ENCODE data around the gene BAIAP2. TPM values are rescaled to one million over a fixed set of nuclear protein-coding genes. Genes with fewer than 3 reads are reported as not detected.

The BAIAP2 gene
- total RNA-seq, 1 donor from 2014 or later, result 26.2 TPM

DNA sequence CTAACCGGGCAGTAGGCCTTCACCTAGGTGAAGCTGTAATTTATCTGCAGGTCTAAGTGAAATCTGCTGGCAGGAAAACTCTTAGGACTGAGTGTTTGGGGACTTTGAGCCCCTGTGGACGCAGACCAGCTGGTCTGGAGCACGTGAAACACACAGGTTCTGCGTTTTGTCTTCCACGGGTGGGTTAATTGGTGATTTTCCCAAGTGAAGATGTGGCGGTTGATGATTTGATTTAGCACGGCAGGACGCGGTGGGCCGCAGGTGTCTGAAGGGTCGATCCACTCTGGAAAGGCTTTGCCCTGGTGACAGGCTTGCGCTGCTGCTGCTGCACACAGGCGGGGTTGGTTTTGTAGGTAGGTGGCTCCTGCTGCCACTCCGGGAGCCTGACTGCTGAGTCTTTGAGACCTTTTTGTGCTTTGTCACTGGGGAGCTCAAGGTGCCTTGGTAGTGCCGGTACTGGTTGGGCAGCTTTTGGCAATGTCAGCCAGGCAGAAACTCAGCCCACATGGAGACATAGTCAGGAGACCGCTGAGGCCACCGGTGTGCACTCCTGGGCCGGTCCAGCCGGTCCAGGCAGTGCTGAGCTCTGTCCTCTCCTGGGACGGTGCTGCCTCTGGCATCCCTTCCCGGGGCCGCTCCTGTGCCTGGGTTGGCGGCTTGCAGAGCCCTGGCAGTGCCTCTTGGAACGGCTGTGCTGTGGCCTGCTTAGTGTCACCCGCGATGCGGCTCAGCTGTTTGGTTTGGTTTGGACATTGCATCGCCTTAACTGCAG is 2.3 kb downstream of the BAIAP2 start:
- DNase-seq, result no peak

DNA sequence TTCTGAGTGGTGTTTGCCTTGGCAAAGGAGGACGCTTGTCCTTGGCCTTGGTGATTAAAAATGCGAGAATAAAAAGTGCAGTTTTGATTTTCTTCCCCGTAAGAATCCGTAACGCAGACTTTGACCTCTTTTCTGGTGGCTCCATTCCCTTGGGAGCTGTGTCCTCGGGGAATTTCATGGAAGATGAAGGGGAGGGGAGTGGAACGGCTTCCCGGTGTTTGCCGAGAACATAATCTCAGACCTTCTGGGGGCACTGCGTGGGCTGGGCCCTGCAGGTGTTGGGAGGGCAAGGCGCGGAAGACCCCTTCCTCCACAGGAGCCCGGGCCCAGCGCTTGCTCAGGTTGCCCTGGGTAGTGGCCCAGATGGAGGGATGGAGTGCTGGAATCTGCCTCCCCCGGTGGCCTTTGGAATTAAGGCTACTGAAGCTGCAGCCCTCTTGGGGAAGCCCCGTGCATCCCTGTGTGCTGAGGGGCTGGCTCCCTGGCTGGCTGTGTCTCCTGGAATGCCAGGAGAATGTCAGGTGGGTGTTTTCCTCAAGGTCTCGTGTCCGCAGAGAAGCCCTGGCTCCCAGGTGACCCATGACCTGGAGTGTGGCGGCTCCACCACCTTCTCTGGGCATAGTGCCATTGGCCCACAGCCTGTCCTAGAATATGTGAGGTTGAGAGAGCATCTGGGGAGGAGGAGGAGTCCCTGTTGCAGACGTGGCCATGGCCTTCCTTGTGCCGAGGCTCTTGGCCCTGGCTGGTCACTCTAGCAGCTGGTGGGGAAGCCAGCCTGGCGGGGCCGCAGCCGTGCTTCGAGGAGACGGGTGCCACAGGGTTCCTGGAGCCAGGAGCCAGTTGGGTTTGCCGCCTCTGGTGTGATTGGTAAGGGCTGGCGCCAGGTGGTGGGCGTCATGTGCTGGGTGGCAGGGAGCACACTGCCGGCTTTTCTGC is 3.1 kb downstream of the BAIAP2 start:
- DNase-seq, result no peak

DNA sequence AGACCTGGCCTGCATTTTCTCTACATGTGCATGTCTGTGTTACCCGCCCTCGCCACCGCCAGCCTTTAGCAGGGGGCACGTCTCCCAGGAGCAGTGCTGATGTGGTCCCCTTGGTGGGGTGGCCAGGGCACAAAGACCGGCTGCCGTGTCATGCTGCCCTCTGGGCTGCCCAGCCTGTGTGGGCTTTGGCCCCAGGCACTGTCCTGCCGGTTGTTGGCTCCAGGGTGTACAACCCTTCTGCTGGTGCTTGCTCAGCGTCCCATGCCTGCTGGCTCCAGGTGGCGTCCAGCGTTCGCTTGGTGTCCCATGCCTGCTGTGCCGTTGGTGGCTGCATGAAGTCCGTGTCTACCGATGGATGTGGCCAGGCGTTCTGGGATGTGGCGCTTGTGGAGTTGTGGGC is 4.1 kb downstream of the BAIAP2 start:
- no peak for DNase-seq

DNA sequence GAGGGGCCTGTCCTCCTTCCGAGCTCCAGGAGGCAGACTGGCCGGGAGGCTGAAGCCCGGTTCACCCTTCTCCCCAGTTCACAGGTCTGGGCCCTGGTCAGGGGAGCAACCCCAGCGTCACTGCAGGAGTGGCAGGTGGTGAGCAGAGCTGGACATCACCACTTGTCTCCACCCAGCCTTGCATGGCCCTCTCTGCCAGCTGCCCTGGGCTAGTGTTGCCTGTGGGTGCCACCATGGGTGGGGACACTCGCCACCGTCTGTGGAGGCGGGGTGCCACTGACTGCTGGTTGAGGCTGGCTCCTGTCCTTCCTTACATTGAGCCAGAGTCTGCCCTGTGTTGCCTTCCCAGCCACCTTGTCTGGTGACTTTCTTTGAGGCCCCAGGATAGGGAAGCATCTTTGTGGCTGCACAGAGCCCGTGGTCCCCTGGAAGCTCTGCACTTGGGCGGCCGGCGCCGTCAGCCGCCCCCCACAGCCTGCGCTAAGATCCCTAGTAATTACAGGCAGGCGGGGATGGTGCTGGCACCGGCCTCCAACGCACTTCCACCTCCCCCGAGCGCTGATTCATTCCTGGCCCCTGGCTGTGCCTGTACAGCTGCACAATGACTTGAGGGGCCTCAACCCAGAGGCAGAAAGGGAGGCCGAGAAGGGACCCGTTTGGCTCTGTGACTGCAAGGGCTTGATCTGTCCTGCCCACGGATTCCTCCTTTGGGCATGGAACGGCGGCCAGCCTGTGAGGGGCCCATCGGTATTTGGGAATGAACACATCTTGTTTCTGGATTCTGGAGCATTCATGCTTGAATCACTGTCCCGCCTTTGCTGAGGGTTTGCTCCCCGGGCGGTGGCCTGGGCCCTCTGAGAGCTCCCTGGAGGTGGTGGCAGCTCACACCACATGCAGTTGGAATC is 5.2 kb downstream of the BAIAP2 start:
- peak; percentile 62 for DNase-seq

DNA sequence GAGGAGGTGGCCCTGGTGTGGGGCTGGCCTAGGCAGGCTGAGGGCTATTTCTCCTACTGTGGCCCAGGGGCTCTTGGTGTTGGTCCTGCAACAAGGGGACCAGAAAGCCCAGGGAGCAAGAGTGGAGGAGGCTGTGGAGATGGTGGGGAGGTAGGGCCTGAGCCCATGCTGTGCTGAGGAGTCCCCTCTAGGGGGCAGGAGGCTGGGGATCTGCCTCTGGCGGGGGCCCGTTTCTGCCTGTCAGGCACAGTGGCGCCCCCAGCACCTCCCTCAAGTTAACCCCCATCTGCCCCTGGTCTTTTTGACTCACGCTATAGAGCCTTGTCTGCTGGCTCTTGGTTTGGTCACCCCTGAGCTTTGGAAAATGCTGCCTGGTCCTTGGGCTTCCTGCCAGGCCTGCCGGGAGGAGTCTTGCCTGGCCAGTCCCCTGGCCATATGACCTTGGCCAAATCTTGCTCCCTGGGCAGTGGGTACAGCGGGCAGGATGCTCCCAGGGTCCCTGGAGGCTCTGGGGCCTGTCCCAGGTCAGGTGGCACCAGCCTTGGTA is 5.9 kb downstream of the BAIAP2 start:
- no peak for DNase-seq

DNA sequence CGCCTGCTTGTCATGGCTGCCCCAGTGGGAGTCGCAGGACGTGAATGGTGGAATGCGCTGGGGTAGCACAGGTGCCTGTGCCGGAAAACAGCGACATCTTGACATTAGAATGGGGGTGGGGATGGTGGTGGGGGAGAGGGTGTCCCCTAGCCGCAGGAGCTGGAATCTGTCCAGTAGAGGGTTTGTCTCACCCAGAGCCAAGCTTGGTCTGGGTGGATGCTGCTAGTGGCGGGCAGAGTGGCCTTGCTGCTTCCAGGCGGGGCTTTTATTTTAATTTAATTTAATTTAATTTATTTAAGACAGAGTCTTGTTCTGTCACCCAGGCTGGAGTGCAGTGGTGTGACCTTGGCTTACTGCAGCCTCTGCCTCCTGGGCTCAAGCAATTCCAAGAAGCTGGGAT is 7.7 kb downstream of the BAIAP2 start:
- DNase-seq, result no peak

DNA sequence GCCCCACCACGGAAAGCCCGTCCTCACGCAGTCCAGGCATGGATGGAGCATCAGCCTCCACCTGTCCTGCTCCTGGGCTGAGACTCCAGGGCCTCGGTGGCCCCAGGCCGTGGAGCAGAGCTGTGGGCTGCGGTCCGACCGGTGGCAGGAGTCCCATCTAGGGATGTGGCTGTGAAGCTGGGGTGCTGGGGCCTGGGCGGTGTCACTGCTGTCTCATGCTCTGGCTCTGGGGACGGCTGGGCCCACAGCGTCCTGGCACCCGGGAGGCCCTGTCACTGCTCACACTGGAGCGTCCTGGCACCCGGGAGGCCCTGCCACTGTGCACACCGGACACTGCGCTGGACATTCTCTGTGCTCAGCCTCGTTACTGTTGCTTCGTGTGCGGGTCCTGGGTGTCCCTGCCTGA is 8.4 kb downstream of the BAIAP2 start:
- DNase-seq, result no peak

DNA sequence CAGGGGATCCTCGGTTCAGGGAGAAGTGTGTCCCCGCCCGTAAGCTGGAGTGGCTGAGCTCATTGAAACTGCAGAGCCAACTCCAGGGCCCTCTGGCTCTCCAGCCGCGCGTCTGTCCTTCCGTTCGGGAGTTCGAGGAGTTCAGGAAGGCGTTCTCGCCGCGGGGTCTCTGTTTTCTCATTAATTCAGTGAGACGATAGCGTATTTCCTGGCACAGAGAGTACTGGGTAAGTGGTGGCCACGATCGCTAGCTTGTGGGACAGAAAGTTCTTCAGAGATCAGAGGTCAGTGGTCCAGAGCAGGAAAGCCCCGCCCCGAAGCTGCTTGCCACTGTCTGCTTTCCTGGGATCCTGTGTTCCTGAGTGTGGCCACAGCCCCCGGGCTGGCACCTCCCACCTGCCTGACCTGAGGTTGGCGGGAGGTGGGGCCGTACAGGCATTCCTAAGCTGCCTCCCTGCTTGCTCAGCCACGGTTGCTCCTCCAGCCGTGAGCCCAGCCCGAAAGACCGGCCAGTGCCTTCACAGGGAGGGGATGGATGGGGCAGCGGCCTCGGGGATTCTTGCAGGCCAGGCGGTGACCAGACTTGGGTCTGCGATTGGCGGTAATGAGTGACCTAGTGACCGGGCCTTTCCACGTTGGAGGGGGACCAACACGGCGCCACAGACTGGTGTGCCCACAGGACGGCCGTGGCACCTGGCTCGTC is 8.9 kb downstream of the BAIAP2 start:
- DNase-seq, result no peak

DNA sequence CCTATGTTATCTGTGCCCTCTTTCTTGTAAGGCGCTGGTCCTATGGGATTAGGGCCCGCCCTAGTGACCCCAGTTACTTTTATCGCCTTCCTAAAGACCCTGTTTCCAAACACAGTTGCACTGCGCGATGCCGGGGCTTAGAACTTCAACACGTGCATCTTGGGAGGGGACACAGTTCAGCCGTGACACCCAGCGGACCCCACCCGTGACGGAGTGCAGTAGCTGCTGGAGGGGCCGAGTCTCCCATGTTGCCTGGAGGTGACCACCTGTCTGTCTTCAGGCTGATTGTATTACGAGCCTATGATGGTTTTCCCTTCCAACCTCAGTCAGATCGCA is 9.4 kb downstream of the BAIAP2 start:
- DNase-seq, result no peak

DNA sequence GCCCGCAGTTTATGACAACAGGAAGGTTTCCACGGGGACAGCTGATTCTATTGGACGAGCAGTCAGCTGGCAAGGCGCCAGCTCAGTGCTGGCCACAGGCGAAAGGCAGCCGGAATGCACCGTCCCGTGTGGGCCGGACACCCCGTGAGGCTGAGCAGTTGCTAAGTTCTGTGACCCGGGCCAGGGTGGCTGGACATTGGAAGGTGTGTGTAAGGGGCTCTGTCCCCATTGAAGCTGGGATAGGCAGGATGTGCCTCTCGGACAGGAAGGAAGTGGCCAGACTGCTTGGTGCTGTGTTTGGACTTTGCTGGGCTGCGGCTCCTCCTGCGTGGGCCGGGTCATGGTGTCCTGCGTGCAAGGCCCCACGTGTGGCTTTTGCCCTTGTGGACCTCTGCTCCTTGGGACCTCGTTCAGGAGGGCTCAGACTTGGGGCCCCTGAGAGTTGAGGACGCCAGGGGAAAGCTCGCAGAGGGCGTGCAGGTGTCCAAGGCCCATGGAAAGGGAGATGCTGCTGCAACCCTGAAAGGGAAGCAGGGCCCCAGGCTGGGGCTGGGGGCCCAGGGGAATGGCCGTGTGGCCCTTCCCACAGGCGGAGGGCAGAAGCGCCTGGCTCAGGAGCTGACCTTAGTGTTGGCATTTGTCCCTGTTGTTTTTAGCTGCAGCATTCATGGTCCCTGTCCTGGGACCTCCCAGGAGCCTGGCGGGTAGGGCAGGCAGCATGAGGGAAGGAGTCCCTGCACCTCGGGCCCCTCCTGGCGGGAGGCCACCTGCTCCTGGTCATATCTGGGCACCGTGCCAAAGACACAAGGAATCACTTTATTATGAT is 10.0 kb downstream of the BAIAP2 start:
- DNase-seq, result no peak

DNA sequence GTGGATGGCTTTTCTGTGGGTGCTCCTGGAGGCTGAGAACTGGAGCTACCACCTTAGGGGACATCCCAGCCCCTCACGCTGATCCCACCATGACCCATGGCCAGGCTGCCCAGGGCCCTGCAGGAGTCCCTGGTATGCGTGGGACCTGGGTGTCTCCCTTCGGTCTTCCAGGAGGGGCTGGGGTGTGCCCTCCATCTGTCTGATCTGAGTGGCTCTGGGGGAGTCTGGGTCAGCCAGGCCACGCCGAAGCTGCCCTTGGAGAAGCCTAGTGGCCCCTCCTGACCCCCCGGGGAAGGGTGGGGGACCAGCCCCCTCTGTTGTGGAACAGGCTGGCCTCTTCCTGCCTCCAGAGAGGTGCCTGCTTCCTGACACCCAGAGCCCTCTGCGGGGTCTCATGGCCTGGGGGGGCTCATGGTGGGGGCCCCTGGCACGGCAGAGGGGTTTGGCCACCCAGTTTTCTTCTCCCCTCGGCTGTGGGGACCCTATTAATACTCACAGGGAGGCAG is 10.7 kb downstream of the BAIAP2 start:
- no peak for DNase-seq

DNA sequence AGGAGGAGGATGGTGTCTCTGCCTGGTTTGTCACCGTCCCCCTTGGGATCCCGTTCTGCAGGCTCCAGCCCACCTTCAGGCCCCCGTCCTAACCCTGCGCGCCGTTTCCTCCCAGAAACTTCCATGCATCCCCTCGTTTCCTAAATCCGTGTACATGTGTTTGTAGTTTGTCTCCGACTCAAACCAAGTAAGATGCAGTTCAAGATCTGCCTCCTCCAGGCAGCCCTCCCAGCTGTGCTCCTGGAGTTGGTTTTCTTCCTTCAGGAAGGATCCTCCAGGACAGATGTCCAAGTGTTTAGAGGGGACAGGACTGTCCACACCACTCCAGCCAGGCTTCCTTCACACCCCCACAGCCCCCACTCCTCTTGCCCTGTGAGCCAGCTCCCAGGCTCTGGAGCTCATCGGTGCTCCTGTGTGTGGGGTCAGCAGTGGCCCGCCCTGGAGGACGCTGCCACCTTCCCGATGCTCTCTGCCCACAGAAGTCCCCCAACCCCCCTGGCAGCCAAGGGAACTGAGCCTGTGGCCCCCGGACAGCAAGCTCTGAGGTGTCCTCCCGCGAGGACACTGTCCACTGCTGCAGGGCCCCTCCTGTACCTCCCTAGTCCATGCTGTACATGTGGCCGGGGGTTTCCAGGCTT is 11.3 kb downstream of the BAIAP2 start:
- no peak for DNase-seq

DNA sequence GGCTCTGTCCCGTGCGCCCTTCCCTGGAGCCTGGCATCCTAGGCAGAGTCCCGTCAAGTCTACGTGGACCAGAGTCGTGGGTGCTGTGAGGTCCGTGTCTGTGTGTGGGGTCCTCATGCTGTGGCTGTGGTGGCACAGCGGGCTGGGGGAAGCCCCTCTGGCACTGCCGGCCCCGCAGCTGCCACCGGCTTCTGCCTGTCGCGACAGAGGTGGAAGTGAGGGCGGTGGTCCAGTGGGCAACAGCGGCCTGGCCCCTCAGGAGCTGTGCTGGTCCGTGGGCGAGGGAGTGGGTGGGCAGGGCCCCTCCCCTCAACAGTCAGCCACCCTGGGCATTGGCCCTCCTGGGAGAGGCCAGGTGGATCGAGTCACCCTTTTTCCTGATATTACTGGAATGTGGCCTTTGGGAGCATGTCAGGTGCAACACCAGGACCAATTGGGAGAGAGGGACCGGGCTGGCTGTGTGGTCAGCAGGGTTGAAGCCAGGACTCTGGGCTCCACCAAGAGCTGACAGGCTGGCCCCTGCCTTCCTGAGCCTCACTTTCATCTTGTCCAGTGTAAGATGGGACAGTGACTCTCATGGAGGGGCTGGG is 11.9 kb downstream of the BAIAP2 start:
- no peak for DNase-seq

DNA sequence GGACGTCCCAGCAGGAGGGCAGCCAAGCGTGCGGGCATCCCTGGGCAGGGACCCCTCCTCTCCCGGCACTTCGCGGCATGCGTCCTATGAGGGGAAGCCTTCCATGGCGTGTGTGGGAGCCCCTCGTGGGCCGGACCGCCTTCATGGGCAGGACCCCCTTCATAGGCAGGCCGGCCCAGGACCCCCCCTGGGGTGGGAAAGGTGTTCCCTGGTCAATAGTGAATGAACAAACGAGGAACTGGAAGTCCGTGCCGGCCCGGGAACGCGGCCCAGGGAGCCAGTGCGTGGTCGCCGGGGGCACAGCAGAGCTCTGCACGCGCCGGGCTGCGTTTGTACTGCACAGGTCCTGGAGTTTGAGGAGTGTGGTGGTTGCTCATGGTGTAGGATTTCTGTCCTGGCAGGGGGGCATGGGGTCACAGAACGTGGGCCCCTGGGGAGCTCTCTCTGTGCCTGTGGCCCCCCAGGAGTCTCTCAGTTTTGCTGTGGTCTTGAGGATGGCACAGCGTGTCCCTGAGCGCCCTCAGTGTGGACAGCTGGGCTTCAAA is 13.9 kb downstream of the BAIAP2 start:
- DNase-seq, result no peak

DNA sequence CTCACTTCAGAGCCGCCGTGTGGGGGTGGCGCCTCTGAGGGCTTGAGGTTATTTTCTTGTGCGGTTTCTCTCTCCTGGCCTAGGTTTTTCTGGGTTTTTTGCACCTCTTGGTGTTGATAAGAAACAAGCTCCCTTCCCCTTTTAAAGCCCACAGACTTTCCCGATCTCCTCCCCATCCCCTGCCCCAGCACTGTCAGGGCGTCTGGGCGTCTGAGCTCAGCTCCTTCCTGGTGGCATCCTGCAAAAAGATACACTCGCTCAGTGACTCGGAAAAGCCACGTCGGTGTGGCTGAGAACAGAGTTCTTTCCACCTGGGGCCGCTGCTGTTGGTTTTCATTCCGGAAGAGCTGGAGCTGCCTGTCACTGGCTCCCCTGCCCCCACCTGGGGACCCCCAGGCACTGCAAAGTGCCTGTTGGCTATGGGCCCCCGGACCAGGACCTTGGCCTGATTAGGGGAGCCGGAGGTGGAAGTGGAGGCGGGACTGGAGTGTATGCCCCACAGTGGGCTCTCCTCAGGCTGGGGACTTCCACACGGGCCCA is 14.5 kb downstream of the BAIAP2 start:
- no peak for DNase-seq

DNA sequence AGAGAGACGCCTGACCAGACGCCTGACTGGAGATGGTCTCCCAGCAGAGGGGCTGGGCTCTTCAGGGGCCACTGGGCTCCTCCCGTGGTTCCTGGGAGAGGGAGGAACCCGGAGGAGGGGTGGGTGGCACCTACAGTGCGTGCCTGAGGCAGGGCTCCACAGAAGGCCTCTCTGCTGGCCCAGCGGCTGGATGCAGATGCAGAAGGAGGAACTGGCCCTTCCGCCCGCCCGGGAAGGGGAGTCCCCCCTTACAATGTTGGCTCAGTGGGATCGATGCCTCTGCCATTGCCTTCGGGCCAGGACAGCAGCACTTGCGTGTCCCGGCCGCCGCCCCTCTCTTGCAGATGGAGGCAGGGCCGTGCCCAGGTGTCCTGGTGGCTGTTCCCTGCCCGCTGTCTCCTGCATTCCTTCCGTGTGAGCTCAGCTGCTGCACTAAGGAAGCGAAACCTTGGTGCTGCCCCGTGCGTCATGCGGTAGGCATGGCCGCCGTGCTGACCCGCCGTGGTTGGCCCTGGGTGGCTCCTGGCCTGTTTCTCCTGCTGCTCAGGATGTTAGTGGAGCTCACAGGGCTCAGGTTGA is 15.1 kb downstream of the BAIAP2 start:
- no peak for DNase-seq

DNA sequence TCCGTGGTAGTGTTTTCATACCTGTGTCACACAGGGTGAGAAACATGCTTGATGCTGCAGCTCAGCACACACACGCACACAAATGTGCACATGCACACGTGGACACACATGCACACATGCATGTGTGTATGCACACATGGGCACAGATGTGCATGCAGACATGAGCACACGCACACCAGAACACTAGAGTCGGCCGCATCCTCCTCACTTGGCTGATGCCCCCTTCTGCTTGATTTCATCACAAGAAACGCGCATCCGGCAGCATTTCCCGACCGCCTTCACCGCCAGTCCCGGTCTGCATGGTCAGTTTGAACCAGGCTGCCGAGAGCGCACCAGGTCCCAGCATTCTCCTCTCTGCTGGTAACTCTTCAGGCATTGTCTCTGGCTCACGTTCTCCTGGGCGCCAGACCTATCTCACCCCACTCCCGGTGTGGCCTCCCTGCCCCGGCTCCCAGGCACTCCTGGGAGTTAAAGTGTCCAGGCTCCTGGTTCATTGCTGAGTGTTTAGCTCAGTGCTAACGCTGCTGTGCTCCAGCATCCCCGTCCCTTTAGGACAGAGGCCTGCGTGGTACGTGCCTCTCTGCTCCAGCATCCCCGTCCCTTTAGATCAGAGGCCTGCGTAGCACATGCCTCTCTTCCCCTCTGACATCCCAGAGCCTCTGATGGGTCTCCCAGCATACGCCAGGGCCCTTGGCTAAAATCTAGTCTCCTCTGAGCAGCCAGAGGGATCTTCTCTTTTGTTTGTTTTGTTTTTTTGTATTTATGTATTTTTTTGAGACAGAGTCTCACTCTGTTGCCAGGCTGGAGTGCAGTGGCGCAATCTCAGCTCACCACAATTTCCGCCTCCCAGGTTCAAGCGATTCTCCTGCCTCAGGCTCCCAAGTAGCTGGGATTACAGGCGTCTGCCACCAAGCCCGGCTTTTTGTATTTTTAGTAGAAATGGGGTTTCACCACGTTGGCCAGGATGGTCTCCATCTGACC is 16.0 kb downstream of the BAIAP2 start:
- no peak for DNase-seq

Measured in occipital lobe (tissue), 2 donors.